GM12875 (cell line): ENCODE data around the gene SLC25A21.
"Not testable (repeated sequence)": the region's sequence is repeated elsewhere in the genome, so short reads cannot be mapped to it uniquely, and the experiment has no call there.

Experiments
- H3K4me3 ChIP-seq: one replicate; pipeline ENCODE4 v1.5.1; 2011; ENCODE audit warnings: low read depth, low read length, control low read depth
- CTCF ChIP-seq: IDR thresholded peaks from 2 replicates; pipeline ENCODE4 v1.5.1; 2011; ENCODE audit warnings: low read depth, mild to moderate bottlenecking, control low read depth, inconsistent platforms, low read length, moderate library complexity, borderline replicate concordance; ENCODE audit not compliant: insufficient read depth

The SLC25A21 gene

GRCh38 chr14:36988568-36988967, 183.8 kb downstream of the SLC25A21 start:
- TF ChIP-seq CTCF, result no peak
- H3K4me3 ChIP-seq, result no peak overlapping the region

- TF ChIP-seq CTCF, result no peak
- no peak overlapping the region for H3K4me3 ChIP-seq
These were observed 186.0 kb downstream of the SLC25A21 start for GRCh38 chr14:36986407-36986806.

GRCh38 chr14:36981832-36982529, 190.4 kb downstream of the SLC25A21 start:
- H3K4me3 ChIP-seq, result no peak overlapping the region

GRCh38 chr14:36980413-36980812, 192.0 kb downstream of the SLC25A21 start:
- H3K4me3 ChIP-seq, result not testable (repeated sequence)

More at GRCh38 chr14:36981832-36982529, 190.4 kb downstream of the SLC25A21 start:
- TF ChIP-seq CTCF, result no peak

GRCh38 chr14:36979863-36980262, 192.5 kb downstream of the SLC25A21 start:
- H3K4me3 ChIP-seq, result no peak overlapping the region

GRCh38 chr14:36976571-36977023, 195.8 kb downstream of the SLC25A21 start:
- no peak for TF ChIP-seq CTCF

More at GRCh38 chr14:36979863-36980262, 192.5 kb downstream of the SLC25A21 start:
- TF ChIP-seq CTCF, result no peak

GRCh38 chr14:36975834-36976233, 196.6 kb downstream of the SLC25A21 start:
- H3K4me3 ChIP-seq, result no peak overlapping the region
- TF ChIP-seq CTCF, result no peak

More at GRCh38 chr14:36976571-36977023, 195.8 kb downstream of the SLC25A21 start:
- no peak overlapping the region for H3K4me3 ChIP-seq
